GM12878 (cell line): ENCODE measurements around the gene SHB. TPM values are rescaled to one million over a fixed set of nuclear protein-coding genes. Genes with fewer than 3 reads are reported as not detected.

Experiments used
- ATF7 ChIP-seq: fragments of 450-650 bp; IDR thresholded peaks from 2 replicates; pipeline ENCODE4 v1.6.1; 2016; ENCODE audit warnings: low read depth, mild to moderate bottlenecking
- BCL3 ChIP-seq: IDR thresholded peaks from 2 replicates; pipeline ENCODE4 v1.6.1; 2011; ENCODE audit warnings: borderline replicate concordance, low read depth, mild to moderate bottlenecking, moderate library complexity, low read length; ENCODE audit not compliant: insufficient read depth, poor library complexity, severe bottlenecking
- CBFB ChIP-seq: IDR thresholded peaks from 2 replicates; pipeline ENCODE4 v1.6.1; 2016; ENCODE audit warnings: antibody characterized with exemption, low read depth
- CUX1 ChIP-seq: IDR thresholded peaks from 2 replicates; pipeline ENCODE4 v1.6.1; 2012; ENCODE audit warnings: improper control_type of control experiment, low read depth, low read length; ENCODE audit not compliant: insufficient replicate concordance
- IKZF1 ChIP-seq: fragments of 450-650 bp; conservative IDR thresholded peaks from 2 replicates; pipeline ENCODE4 v1.6.1; 2017; ENCODE audit warnings: antibody characterized with exemption, mild to moderate bottlenecking
- KLF5 ChIP-seq: fragments of 450-650 bp; IDR thresholded peaks from 2 replicates; pipeline ENCODE4 v1.6.1; 2014; ENCODE audit warnings: mild to moderate bottlenecking; ENCODE audit not compliant: partially characterized antibody
- POU2F2 ChIP-seq: IDR thresholded peaks from 3 replicates; pipeline ENCODE4 v1.6.1; 2011; ENCODE audit warnings: low read depth, mild to moderate bottlenecking, low read length, borderline replicate concordance
- STAT3 ChIP-seq: IDR thresholded peaks from 2 replicates; pipeline ENCODE4 v1.6.1; 2011; ENCODE audit warnings: low read depth, low read length, improper control_type of control experiment
- YBX1 ChIP-seq: fragments of 450-650 bp; IDR thresholded peaks from 2 replicates; pipeline ENCODE4 v1.6.1; 2016; ENCODE audit warnings: antibody characterized with exemption
- polyA plus RNA-seq, 11 experiments: library from polyadenylated mRNA; depleted of rRNA in 4 of 11; unstranded in 6 of 11; stranded (reverse) in 5 of 11; fragments of >200 nt; fragmentation: Nextera tagmentation in 4 of 11; fragmentation: Illumina TruSeq in 1 of 11; extraction: Ambion mirVana in 4 of 11; extraction: Trizol in 1 of 11; gene quantifications; 1 replicate in 1 of 11; 2 replicates in 10 of 11; pipeline versions ENCODE4 v1.2.1 to v1.2.3, GENCODE V29; 2011 to 2016; ENCODE audit warnings: inconsistent platforms in 2 of 11, missing spikeins in 2 of 11, low read depth in 1 of 11
- total RNA-seq, 4 experiments: library from RNA; depleted of rRNA in 3 of 4; stranded (reverse); fragments of >200 nt in 3 of 4; fragmentation: Illumina TruSeq in 1 of 4; extraction: Trizol in 1 of 4; gene quantifications; 2 replicates each; pipeline versions ENCODE4 v1.2.1 to v1.2.3, GENCODE V29; 2013 to 2021
- TF ChIP-seq, protein P1 (sequence below): fragments of 450-650 bp; IDR thresholded peaks from 2 replicates; pipeline ENCODE4 v1.6.1; 2017; ENCODE audit warnings: antibody characterized with exemption, mild to moderate bottlenecking, moderate library complexity
- TF ChIP-seq, protein P2 (sequence below): fragments of 450-650 bp; IDR thresholded peaks from 2 replicates; pipeline ENCODE4 v1.6.1; 2016; ENCODE audit warnings: mild to moderate bottlenecking
- TF ChIP-seq, protein P3 (sequence below): fragments of 450-650 bp; IDR thresholded peaks from 2 replicates; pipeline ENCODE4 v1.6.1; 2017; ENCODE audit warnings: mild to moderate bottlenecking, low read depth, inconsistent platforms; ENCODE audit not compliant: poor library complexity, severe bottlenecking
- TF ChIP-seq, protein P4 (sequence below): fragments of 450-650 bp; IDR thresholded peaks from 2 replicates; pipeline ENCODE4 v1.6.1; 2018; ENCODE audit warnings: borderline replicate concordance, mild to moderate bottlenecking; ENCODE audit not compliant: partially characterized antibody

SHB gene
- total and polyA plus RNA-seq, 10 of the 15 experiments (the other 5 are each of a cell fraction or from before 2014, with no cell fraction given), result 0.29 to 6.2 (median 1.3) TPM

GRCh38 chr9:37913480-37914153, 155.4 kb downstream of the SHB start (continued):
- TF ChIP-seq, protein P1, sequence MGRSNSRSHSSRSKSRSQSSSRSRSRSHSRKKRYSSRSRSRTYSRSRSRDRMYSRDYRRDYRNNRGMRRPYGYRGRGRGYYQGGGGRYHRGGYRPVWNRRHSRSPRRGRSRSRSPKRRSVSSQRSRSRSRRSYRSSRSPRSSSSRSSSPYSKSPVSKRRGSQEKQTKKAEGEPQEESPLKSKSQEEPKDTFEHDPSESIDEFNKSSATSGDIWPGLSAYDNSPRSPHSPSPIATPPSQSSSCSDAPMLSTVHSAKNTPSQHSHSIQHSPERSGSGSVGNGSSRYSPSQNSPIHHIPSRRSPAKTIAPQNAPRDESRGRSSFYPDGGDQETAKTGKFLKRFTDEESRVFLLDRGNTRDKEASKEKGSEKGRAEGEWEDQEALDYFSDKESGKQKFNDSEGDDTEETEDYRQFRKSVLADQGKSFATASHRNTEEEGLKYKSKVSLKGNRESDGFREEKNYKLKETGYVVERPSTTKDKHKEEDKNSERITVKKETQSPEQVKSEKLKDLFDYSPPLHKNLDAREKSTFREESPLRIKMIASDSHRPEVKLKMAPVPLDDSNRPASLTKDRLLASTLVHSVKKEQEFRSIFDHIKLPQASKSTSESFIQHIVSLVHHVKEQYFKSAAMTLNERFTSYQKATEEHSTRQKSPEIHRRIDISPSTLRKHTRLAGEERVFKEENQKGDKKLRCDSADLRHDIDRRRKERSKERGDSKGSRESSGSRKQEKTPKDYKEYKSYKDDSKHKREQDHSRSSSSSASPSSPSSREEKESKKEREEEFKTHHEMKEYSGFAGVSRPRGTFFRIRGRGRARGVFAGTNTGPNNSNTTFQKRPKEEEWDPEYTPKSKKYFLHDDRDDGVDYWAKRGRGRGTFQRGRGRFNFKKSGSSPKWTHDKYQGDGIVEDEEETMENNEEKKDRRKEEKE, result no peak
- peak; percentile 40; the same call in 1 of the 2 replicates for TF ChIP-seq IKZF1
- no peak for TF ChIP-seq YBX1
- TF ChIP-seq, protein P2, sequence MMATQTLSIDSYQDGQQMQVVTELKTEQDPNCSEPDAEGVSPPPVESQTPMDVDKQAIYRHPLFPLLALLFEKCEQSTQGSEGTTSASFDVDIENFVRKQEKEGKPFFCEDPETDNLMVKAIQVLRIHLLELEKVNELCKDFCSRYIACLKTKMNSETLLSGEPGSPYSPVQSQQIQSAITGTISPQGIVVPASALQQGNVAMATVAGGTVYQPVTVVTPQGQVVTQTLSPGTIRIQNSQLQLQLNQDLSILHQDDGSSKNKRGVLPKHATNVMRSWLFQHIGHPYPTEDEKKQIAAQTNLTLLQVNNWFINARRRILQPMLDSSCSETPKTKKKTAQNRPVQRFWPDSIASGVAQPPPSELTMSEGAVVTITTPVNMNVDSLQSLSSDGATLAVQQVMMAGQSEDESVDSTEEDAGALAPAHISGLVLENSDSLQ, result peak; percentile 71
- TF ChIP-seq, protein P3, sequence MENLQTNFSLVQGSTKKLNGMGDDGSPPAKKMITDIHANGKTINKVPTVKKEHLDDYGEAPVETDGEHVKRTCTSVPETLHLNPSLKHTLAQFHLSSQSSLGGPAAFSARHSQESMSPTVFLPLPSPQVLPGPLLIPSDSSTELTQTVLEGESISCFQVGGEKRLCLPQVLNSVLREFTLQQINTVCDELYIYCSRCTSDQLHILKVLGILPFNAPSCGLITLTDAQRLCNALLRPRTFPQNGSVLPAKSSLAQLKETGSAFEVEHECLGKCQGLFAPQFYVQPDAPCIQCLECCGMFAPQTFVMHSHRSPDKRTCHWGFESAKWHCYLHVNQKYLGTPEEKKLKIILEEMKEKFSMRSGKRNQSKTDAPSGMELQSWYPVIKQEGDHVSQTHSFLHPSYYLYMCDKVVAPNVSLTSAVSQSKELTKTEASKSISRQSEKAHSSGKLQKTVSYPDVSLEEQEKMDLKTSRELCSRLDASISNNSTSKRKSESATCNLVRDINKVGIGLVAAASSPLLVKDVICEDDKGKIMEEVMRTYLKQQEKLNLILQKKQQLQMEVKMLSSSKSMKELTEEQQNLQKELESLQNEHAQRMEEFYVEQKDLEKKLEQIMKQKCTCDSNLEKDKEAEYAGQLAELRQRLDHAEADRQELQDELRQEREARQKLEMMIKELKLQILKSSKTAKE, result peak; percentile 37
- TF ChIP-seq STAT3, result no peak
- peak; percentile 12 for TF ChIP-seq CUX1
- no peak for TF ChIP-seq KLF5
- TF ChIP-seq BCL3, result no peak
- peak; percentile 63; the same call in 2 of the 3 replicates for TF ChIP-seq POU2F2
- TF ChIP-seq ATF7, result no peak
- no peak for TF ChIP-seq CBFB
- TF ChIP-seq, protein P4, sequence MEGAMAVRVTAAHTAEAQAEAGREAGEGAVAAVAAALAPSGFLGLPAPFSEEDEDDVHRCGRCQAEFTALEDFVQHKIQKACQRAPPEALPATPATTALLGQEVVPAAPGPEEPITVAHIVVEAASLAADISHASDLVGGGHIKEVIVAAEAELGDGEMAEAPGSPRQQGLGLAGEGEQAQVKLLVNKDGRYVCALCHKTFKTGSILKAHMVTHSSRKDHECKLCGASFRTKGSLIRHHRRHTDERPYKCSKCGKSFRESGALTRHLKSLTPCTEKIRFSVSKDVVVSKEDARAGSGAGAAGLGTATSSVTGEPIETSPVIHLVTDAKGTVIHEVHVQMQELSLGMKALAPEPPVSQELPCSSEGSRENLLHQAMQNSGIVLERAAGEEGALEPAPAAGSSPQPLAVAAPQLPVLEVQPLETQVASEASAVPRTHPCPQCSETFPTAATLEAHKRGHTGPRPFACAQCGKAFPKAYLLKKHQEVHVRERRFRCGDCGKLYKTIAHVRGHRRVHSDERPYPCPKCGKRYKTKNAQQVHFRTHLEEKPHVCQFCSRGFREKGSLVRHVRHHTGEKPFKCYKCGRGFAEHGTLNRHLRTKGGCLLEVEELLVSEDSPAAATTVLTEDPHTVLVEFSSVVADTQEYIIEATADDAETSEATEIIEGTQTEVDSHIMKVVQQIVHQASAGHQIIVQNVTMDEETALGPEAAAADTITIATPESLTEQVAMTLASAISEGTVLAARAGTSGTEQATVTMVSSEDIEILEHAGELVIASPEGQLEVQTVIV, result no peak
